Measurements from ENCODE around the gene INTS13.
"Not testable (repeated sequence)": the region's sequence is repeated elsewhere in the genome, so short reads cannot be mapped to it uniquely, and the experiment has no call there.

The INTS13 gene, protein sequence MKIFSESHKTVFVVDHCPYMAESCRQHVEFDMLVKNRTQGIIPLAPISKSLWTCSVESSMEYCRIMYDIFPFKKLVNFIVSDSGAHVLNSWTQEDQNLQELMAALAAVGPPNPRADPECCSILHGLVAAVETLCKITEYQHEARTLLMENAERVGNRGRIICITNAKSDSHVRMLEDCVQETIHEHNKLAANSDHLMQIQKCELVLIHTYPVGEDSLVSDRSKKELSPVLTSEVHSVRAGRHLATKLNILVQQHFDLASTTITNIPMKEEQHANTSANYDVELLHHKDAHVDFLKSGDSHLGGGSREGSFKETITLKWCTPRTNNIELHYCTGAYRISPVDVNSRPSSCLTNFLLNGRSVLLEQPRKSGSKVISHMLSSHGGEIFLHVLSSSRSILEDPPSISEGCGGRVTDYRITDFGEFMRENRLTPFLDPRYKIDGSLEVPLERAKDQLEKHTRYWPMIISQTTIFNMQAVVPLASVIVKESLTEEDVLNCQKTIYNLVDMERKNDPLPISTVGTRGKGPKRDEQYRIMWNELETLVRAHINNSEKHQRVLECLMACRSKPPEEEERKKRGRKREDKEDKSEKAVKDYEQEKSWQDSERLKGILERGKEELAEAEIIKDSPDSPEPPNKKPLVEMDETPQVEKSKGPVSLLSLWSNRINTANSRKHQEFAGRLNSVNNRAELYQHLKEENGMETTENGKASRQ

GRCh38 chr12:26937863-26938700, at the start of gene INTS13, which contains the start of gene FGFR1OP2:
Gene INTS13 (minus strand): TSS chr12:26937981. CDS start chr12:26936803, 1,178 bp downstream.
Gene FGFR1OP2 (plus strand): TSS chr12:26938470. CDS start chr12:26954159, 15,689 bp downstream.
- DNase-seq: peak; percentile 95

DNA sequence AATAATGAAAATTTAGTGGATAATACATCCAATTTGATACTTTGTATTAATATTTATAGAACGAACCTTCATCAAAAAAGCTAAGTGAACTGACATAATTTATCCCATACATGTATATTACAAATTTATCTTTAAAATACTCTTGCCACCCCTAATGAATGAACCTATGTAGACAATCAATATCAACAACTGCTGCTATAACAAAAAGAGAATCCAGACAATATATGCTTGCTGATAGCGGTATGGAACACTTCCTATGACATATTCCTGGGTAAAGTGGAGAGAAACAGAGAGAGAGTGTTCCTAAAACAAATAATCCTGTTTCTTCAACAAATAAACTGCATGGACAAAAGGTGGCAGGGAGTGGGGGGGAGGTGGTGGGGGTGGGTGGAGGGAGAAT, 45.1 kb upstream of the INTS13 start:
- no peak for DNase-seq

- no peak for DNase-seq
Measured at GRCh38 chr12:26979733-26980132, 42.0 kb upstream of the INTS13 start.

DNA sequence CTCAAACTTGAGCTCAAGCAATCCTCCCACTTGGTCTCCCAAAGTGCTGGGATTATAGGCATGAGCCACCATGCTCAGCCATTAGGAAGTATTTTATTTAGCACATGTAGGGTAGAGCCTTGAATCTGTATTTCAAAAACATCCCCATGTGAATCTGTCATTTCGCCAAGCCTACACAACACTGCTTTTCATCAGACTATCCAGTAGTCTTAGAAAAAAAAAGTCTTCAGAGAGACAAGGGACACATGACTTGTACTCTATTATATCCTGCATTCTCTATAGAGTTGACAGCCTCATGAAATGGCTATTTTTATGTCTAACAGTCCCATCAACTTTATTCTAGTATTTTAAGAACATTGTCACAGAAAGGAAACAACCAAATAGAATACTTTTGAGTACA, 41.0 kb upstream of the INTS13 start:
- no peak for DNase-seq

- no peak for DNase-seq
Measured at GRCh38 chr12:26976687-26977086, 38.9 kb upstream of the INTS13 start.

DNA sequence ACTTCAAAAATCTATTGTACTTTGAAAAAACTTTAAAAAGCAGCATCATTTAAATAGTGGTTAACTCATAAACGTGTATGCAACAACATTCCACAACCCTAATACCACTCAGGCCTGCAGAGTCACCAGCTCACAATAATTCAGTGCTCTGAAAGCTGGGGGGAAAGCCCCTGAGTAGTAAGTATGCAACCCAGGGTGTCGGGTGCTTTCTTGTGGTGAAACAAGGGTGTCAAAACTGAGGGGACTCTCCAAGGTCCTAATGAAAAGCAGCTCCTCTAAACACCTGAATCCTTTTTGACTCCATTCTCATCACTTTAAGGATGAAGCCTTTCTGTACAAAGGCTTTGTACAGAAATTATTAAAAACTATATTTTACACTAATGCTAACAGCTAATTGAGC, 34.2 kb upstream of the INTS13 start:
- no peak for DNase-seq

- DNase-seq: no peak
Measured at GRCh38 chr12:26970136-26970535, 32.4 kb upstream of the INTS13 start.

DNA sequence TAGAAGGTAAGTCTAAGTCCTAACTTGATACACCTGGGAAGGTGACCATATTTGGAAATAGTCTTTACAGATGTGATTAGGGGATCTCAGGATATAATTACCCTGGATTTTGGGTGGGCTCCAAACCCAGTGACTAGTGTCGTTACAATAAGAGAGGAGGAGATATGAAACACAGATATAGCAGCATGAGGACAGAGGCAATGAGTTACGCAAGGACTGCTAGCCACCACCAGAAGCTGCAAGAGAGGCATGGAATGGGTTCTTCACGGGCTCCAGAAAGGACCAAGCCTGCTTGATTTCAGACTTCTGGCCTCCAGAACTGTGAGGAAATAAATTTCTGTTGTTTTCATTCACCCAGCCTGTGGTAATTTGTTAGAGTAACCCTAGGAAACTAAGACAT, 29.1 kb upstream of the INTS13 start:
- DNase-seq: no peak

GRCh38 chr12:26963413-26963812, 25.6 kb upstream of the INTS13 start:
- DNase-seq: no peak

DNA sequence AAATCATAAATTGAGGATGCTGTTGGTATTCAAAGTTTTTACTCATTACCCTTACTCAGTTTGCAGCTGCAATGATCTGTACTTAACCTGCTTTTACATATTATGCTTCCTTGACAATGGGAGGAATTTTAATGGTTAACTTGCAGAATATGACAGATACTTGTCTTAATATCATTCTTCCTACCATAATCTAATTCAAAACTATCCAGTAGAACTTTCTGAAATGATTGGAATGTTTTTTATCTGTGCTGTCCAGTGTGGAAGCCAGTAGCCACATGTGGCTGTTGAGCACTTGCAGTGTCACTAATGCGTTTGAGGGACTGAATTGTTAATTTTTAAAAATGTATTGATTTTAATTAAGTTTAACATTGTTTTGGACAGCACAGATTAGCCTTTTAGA, 24.0 kb upstream of the INTS13 start:
- no peak for DNase-seq

- DNase-seq: not testable (repeated sequence)
Measured at GRCh38 chr12:26961391-26961790, 23.6 kb upstream of the INTS13 start.

DNA sequence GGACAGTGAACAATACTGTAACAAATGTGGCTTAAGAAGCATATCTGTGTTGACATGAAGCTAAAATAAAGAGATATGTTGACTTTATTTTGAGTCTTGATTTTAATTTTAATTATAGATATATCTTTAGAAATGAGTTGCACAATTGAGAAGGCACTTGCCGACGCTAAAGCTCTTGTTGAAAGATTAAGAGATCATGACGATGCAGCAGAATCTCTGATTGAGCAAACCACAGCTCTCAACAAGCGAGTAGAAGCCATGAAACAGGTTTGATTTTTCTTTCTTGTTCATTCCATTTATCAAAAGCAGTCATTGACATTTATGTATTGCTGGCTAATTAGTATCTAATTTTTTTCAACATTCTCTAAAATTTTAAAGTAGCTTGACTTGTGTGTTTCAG, 16.2 kb upstream of the INTS13 start:
- no peak for DNase-seq

GRCh38 chr12:26953447-26953846, 15.7 kb upstream of the INTS13 start:
- no peak for DNase-seq

GRCh38 chr12:26948309-26948708, 10.5 kb upstream of the INTS13 start:
- DNase-seq: no peak

DNA sequence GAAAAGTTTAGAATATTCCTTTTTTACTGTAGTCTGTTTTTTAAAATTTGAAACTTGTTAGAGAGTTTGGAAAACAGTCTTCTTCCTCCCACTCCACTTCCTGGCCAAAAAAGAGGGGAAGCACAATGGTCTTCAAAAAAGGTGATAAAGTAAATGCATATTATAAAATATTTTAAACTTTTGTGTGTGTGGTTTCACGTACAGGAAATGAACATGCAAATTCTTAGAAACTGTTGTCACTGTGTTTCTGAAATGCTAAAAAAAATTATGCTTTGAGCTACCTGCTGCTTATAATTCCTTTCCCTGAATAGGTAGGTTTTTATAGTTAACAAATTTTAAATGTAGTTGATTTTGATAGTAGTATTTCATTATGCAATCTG, 3.4 kb upstream of the INTS13 start:
- DNase-seq: no peak

DNA sequence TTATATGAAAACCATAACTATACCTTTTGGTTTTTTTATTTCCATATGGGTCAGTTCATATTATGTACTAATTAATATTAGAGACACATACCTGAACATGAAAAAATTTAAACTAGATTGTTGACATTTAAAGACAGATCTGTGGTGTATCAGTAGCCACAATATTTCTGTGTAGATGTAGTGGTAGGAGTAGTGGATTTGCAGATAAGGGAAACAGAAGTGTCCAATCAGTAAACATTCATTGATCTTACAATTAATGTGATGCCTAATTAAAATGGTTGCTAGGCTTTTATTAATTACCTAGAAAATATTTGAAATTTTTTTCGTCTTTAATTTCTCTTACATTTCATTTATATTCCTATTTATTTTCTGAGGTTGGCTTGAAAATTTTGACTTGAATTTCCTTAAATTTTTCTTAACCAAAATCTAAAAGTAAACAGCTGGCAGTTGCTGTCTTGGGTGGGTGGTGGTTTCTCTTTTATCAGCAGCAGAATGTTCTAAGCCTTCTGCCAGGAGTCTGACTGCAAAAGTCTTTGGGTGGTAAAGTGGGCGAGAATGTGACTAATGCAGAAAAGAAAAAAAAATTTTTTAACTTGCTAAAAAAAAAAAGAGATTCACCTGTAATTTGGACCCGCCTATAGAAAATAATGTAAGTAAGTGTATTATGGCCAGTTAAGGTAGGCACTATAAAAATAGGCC, 2.9 kb upstream of the INTS13 start:
- DNase-seq: no peak

DNA sequence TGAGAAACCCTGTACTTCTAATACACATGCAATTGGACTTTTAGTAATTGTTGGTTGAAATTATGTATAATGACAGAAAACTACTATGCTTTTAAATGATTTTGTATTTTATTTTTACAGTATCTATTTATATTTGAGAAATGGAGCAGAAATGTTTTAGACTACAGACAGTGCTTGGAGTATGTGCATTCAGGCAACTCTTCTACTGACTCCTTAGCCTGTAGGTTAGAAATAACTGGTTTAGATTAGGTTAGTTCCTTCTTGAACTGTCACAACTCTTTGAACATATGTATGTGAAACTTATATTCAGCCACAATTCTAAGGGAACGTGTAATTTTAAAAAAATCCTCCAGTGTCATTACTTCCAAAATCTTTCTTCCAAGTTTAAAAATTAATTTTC, 2.2 kb upstream of the INTS13 start:
- no peak for DNase-seq

GRCh38 chr12:26939192-26939832, 1.5 kb upstream of the INTS13 start:
- DNase-seq: no peak

GRCh38 chr12:26938701-26939062, 901 bp upstream of the INTS13 start:
- DNase-seq: no peak

- no peak for DNase-seq
Measured at GRCh38 chr12:26937443-26937862, 328 bp downstream of the INTS13 start.

- no peak for DNase-seq
Measured at GRCh38 chr12:26936559-26937442, 980 bp downstream of the INTS13 start.
